Activated naive CD8-positive, alpha-beta T cell treated with anti-CD3 and anti-CD28 coated beads, Interleukin-2, amount 10 ng/mL, durations not matched to agents 7 days and 5 days (primary cell): ENCODE results near the gene ARHGEF40. TPM values are rescaled to one million over a fixed set of nuclear protein-coding genes. Genes with fewer than 3 reads are reported as not detected.

ENCODE experiments used
- ATAC-seq: fragments of 150-1000 bp; cut with Tn5 transposase; one replicate; pipeline ENCODE4 v1.10.0; 2021; ENCODE audit warnings: low read depth, moderate library complexity
- POLR2A ChIA-PET: fragments of 350-600 bp; sonication (Branson Sonifier 250); formaldehyde crosslinking; loops from one replicate; lab custom pipeline; 2021; ENCODE audit warnings: antibody characterized with exemption; lab: Charles Lee
- DNase-seq: peaks from one replicate; pipeline ENCODE4 v3.0.0; 2021
- H3K27ac Mint-ChIP-seq: one replicate; pipeline ENCODE4 v1.8.0; 2022; ENCODE audit warnings: mild to moderate bottlenecking, mixed read lengths
- H3K27me3 Mint-ChIP-seq: one replicate; pipeline ENCODE4 v1.8.0; 2022; ENCODE audit warnings: mild to moderate bottlenecking, moderate library complexity, mixed read lengths
- H3K36me3 Mint-ChIP-seq: one replicate; pipeline ENCODE4 v1.8.0; 2021; ENCODE audit warnings: mild to moderate bottlenecking, mixed read lengths
- H3K4me1 Mint-ChIP-seq: one replicate; pipeline ENCODE4 v1.8.0; 2021; ENCODE audit warnings: mixed read lengths
- H3K4me3 Mint-ChIP-seq: one replicate; pipeline ENCODE4 v1.8.0; 2022; ENCODE audit warnings: mild to moderate bottlenecking, moderate library complexity, mixed read lengths
- H3K9me3 Mint-ChIP-seq: one replicate; pipeline ENCODE4 v1.8.0; 2021; ENCODE audit warnings: mixed read lengths
- total RNA-seq, 2 experiments: library from RNA; stranded (reverse); gene quantifications; one replicate each; pipeline ENCODE4 v1.2.3, GENCODE V29; 2021

The ARHGEF40 gene
- total RNA-seq, result under 1 TPM; 0.20 to 0.28 TPM

DNA sequence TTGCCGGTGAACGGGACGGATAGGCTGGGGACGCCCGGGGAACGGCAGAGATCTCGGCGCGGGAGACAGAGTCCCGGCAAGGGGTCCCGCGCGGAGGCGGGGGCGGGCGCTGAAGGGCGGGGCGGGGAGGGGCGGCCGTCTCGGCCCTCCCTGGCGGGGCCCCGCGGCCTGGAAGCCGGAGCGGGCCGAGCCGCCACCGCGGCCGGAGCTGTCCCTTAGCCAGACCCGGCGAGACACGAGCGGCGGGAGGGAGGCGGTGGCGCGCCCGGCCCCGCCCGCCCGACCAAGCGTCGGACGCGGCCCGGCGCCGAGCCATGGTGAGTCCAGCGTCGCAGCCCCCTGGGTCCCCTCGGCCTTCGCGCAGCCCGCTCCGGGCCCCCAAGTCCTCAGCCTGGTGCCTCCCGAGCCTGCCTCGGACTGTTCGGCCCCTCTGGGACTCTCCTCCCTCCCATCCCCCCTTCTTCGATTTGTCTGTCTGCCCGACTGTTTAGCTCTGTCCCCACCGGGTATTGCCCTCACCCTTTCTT, at the start of gene ARHGEF40:
Gene ARHGEF40, plus strand, starts transcription at position 222 of the 527 bp plus-strand sequence. Its CDS starts 93 bp downstream, at position 315.
- Mint-ChIP-seq H3K4me3 (peak within 1 kb of the TSS; percentile 79), H3K27me3 (peaks cover 70% of the 10 kb centered on the region), H3K36me3 (no peaks in the 10 kb centered on the region), H3K9me3 (no peaks in the 10 kb centered on the region), H3K27ac (no peak within 1 kb of the TSS), H3K4me1 (peaks cover 27% of the 10 kb centered on the region)
- POLR2A ChIA-PET, result interaction anchor here (0.8 to 2.7 kb wide), 4 partner anchors 17 to 49 kb away, joined by 3 to 17 read pairs (median 10); no protein-coding TSS in a partner anchor
- peak; percentile 40 for DNase-seq
- ATAC-seq, result no peak

DNA sequence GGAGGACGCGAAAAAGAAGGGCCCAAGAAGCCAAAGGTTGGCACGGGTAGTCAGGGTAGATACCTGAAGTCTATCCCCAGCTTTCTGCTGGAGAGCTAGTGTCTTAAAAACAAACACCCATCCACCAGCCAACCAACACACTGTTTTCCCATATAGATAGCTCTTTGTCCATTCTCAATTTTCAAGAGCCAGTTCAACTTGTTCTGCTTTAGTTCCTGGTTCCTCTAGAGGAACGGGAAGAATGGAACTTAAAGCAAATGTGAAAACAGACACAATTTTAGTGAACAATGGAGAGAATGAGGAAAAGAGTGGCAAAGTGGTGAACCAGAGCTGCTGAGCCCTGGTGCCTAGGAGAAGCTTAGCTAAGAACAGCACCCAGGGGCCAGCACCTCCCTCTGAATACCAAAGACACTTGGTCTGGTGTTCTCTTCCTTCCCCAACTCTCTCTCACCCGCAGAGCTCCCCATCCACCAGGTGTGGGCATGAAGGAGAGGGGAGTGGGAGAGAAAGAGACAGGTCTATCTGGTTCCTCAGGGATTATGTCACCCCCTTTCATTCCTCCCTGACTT, 49.0 kb upstream of the ARHGEF40 start:
- Mint-ChIP-seq H3K4me3 (no peak overlapping the region), H3K36me3 (no peaks in the 10 kb centered on the region), H3K4me1 (peaks cover 10% of the 10 kb centered on the region), H3K27ac (no peak overlapping the region), H3K27me3 (peaks cover 22% of the 10 kb centered on the region), H3K9me3 (no peaks in the 10 kb centered on the region)
- POLR2A ChIA-PET, result interaction anchor here (1.0 kb wide), 1 partner anchor 50 kb away, joined by 4 read pairs; the partner anchor contains the start of gene ARHGEF40
- DNase-seq, result no peak
- ATAC-seq, result no peak

DNA sequence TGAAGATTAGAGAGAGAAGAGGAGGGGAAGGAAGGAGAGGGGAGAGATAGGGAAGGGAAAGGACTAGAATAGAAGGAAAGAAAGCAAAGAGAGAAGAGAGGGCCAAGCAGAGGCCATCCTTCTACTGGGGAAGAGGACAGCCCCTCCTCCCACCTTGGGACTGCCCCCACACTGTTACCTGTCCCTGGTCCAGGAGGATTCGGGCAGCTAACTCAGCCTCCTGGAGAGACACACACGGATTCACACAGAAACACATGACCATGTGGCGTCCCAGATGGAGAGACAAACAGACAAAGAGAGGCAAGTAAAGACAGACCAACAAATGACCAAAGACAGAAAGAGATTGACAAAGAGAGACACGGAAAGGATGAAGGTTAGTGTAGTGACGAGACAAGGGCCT, 47.4 kb upstream of the ARHGEF40 start:
- Mint-ChIP-seq H3K9me3 (no peaks in the 10 kb centered on the region), H3K27me3 (peaks cover 26% of the 10 kb centered on the region), H3K36me3 (no peaks in the 10 kb centered on the region), H3K4me3 (peak overlapping the region; percentile 1), H3K4me1 (peaks cover 10% of the 10 kb centered on the region), H3K27ac (no peak overlapping the region)
- DNase-seq, result no peak
- POLR2A ChIA-PET, result interaction anchor here (0.7 kb wide), 1 partner anchor 57 kb away, joined by 6 read pairs; no protein-coding TSS in a partner anchor
- ATAC-seq, result no peak

DNA sequence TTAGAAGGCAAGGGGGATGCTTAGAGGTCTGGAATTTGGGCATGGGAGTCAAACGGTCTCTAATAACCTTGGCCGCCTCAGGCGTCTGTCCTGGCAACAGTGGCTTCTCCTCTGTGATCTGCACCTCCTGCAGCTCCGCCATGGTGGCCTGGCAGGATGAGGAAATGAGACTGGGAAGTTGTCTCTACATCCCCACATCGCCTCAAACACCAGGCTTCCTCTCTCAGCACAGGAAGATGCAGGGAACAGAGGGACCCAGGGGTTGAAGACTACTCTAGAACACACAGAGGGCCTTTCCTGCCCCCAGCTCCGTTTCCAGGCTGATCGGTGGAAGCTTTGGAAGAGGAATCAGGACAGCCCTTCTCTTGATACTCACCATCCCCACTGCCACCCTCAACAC, 46.9 kb upstream of the ARHGEF40 start:
- Mint-ChIP-seq H3K27me3 (peaks cover 26% of the 10 kb centered on the region), H3K36me3 (no peaks in the 10 kb centered on the region), H3K27ac (no peak overlapping the region), H3K4me3 (no peak overlapping the region), H3K4me1 (peaks cover 10% of the 10 kb centered on the region), H3K9me3 (no peaks in the 10 kb centered on the region)
- DNase-seq (no peak), ATAC-seq (no peak)
- POLR2A ChIA-PET, result no interaction called here

DNA sequence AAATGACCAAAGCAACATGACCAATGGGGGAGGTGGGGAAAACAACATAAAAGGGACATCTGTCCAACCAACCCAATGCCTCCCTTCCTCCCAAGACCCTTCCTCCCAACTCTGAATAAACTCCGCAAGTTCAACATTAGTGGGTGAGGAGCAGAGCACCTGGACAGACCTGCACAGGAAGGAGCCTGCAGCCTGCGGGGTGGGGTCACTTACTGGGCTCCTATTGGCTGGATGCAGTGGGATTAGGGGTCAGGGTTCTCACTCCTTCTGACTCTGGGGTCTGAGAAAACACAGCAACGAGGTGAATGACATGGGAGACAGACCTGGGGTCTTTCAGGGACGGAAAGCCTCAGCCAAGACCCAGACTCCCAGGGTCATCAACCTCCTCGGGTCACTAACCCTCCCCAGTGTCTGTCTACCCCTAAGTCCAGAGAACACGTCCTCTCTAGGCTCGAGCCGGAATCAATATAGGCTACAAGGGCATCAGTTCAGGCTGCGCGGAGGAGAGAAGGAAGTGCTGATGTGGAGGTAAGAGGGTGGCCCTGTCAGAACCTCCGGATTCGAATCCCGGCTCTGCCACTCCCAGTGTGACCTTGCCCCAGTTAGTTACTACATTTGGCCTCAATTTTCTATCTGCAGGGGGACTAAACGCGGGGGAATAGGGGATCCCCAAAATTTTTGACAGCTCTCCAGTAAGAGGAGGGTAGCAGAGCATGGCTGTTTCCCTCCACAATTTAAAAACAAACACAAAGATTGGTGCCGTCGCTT, 46.1 kb upstream of the ARHGEF40 start:
- no peak for DNase-seq
- Mint-ChIP-seq H3K27me3 (peaks cover 26% of the 10 kb centered on the region), H3K36me3 (no peaks in the 10 kb centered on the region), H3K4me1 (peaks cover 10% of the 10 kb centered on the region), H3K4me3 (peak overlapping the region; percentile 81), H3K9me3 (no peaks in the 10 kb centered on the region), H3K27ac (peak overlapping the region; percentile 9)
- ATAC-seq, result no peak
- POLR2A ChIA-PET, result no interaction called here

DNA sequence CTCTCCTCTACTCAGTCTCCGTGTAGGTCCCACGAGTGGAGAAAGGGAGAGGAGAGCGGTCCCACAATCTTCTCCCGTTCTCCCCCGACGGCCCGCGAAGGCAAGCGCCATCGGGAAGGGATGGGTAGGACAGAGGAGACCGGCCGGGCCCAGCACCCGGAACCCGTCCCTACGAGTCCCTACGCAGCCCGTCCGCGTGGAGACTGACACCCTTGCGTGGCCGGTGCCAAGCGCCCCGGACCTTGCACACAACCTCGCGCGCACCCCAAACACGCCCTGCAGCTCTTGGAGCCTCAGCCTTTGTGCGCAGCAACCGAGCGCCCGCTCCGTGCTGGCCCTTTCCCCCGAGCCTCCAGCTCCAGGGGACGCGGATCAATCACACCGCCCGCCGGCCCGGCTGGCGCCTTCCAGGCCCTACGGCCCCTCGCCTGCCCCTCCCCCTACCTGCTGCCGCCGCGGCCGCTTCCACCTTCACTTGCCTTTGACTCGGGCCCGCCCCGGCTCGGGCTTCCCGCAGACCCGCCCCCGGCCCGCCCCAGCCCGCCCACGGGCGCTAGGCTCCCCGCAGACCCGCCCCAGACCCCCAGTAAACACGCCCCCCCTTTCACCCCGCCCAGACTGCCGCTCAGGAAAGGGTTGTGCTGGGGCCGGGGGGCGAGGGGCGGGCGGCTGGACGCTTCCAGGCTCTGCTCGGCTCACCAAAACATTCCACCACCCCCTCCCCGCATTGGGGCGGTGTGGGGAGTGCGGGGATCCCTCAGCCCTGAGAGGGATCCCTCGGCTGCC, 45.3 kb upstream of the ARHGEF40 start, which contains the start of gene NDRG2:
Gene NDRG2, minus strand, starts transcription at position 477 of the 786 bp plus-strand sequence. CDS start 1,746 bp downstream, outside the sequence.
- POLR2A ChIA-PET, result no interaction called here
- H3K27ac Mint-ChIP-seq, result peak within 1 kb of the TSS; percentile 9
- H3K4me1 Mint-ChIP-seq, result peaks cover 10% of the 10 kb centered on the region
- peak within 1 kb of the TSS; percentile 81 for H3K4me3 Mint-ChIP-seq
- ATAC-seq (peak; percentile 79), DNase-seq (peak; percentile 77)
- H3K9me3 Mint-ChIP-seq, result no peaks in the 10 kb centered on the region
- peaks cover 26% of the 10 kb centered on the region for H3K27me3 Mint-ChIP-seq
- no peaks in the 10 kb centered on the region for H3K36me3 Mint-ChIP-seq

DNA sequence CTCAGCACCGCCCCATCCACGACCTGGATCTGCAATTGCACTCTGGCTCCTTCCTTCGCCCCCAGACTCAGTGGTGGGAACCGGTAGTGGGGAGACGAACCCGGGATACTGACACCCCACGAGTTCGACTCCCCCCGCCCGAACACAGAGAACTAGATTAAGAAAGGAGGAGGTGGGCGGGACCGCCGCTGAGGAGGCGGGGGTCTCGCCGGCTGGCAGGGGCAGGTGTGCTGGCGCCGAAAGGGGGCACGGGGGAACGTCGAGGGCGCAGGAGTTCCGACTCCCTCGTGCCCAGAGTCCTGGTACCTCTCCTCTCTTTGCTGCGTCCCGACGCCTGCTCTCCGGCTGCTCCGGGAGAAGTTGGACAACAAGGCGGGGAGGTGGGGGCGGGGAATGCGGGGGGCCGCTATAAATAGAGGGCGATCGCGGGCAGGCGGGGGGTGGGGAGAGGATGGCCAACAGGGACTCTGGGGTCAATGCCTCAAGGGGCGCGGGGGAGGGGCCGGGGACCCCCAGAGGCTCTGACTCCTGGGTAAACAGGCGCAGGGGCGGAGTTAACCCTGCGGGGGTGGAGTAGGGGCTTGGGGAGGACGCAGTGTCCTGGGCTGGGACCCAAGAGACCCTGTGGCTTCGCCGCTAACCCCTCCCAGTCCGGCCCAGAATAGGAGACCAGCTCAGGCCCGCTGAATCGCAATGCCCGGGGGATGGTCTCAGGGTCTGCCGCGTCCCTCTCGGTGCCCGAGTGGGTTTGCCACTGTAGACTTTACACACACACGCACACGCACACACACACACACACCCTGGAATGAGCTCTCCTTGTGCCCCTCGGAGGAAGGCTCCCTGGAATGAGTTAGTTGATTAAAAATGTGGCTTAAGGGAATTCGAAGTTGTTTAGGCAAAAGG, 44.5 kb upstream of the ARHGEF40 start:
- Mint-ChIP-seq H3K27ac (no peak overlapping the region), H3K36me3 (no peaks in the 10 kb centered on the region), H3K9me3 (no peaks in the 10 kb centered on the region), H3K27me3 (peaks cover 26% of the 10 kb centered on the region), H3K4me3 (peak overlapping the region; percentile 75), H3K4me1 (peaks cover 10% of the 10 kb centered on the region)
- DNase-seq (no peak), ATAC-seq (no peak)
- POLR2A ChIA-PET, result no interaction called here

DNA sequence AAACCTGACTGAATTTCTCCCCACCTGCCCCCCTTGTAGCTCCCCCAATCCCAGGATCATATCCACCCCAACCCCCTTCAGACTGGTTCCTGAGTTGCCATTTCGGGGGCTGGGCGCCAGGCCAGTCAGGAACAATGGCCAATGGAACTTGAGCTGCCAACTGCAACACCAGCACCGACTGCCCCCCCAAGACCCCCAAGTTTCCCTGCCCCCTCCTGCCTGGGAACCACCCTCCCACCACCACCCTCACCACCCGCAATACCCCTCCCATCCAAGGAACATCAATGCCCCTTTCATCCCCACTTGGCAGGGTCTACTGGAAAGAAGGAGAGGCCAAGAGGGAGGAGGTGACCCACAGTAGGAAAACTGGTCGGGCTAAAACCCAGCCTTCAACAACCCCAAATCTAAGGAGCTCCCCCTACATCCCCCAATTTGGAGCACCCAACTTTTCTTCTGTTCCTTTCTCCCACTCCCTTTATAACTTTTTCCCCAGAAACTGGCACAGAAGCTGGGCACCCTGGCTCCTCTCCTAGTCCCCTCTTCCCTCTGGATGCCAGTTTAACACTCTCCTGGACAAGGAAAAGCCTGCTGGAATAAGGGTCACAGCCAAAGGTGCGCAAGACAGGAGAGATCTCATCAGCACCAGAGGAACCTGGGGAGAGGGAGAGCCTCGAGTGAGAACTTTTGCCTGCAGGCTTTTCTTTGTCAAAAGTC, 43.7 kb upstream of the ARHGEF40 start:
- ATAC-seq, result no peak
- POLR2A ChIA-PET, result no interaction called here
- Mint-ChIP-seq H3K4me3 (peak overlapping the region; percentile 28), H3K27me3 (peaks cover 26% of the 10 kb centered on the region), H3K9me3 (no peaks in the 10 kb centered on the region), H3K36me3 (no peaks in the 10 kb centered on the region), H3K4me1 (peaks cover 10% of the 10 kb centered on the region), H3K27ac (no peak overlapping the region)
- no peak for DNase-seq

DNA sequence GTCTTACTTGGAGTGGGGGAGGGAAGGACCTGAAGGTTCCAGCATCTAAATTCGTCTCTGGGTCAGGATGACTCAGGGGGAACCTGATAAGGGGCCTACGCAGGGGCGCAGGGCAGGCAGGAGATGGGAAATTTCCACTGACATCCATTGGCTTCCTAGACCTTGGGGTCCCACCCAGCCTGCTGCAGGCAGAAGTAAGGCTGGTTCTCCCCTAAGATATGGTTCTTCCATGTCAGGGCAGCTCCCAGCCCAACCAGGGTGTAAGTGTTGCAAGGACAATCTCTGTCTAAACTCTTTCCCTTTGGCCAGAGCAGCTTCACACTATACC, 43.2 kb upstream of the ARHGEF40 start:
- Mint-ChIP-seq H3K27ac (no peak overlapping the region), H3K4me1 (peaks cover 10% of the 10 kb centered on the region), H3K9me3 (no peaks in the 10 kb centered on the region), H3K36me3 (no peaks in the 10 kb centered on the region), H3K27me3 (peaks cover 26% of the 10 kb centered on the region), H3K4me3 (no peak overlapping the region)
- POLR2A ChIA-PET, result no interaction called here
- ATAC-seq (no peak), DNase-seq (no peak)

DNA sequence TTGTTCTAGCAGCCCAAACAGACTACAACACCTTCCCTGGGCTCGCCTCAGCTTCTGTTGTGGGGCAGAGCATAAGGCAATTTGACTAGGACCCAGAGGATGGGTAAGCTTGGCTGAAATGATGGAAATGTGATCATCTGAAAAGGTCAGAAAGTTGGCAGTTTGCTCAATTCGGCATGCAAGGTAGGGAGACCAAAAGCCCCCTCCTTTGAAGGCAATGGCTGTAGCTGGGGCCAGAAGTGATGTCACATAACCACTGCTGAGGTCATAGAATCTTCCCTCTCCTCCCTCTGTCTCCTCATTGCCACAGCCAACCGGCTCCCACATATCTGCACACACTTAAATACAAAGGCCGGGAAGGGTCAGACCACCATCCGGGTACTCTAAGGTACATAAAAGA, 40.2 kb upstream of the ARHGEF40 start, which contains the start of gene TPPP2:
Gene TPPP2, plus strand, starts transcription at position 301 of the 400 bp plus-strand sequence. CDS start 365 bp downstream, outside the sequence.
- DNase-seq, result no peak
- H3K27me3 Mint-ChIP-seq, result peaks cover 8% of the 10 kb centered on the region
- POLR2A ChIA-PET, result no interaction called here
- no peak within 1 kb of the TSS for H3K27ac Mint-ChIP-seq
- no peak for ATAC-seq
- no peaks in the 10 kb centered on the region for H3K36me3 Mint-ChIP-seq
- H3K4me3 Mint-ChIP-seq, result no peak within 1 kb of the TSS
- H3K9me3 Mint-ChIP-seq, result no peaks in the 10 kb centered on the region
- peaks cover 2% of the 10 kb centered on the region for H3K4me1 Mint-ChIP-seq

DNA sequence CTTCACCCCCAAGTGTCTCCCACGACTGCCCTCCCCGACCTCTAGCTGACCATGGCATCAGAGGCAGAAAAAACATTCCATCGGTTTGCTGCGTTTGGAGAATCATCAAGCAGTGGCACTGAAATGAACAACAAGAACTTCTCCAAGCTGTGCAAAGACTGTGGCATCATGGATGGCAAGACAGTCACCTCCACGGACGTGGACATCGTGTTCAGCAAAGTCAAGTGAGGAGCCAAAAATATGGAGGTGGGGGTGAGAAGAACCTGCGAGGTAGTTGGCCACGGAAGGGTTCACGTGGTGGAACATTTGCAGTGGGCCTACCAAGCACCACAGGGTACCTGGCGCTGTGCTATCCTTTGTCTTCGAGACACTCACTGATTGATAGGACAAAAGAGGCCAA, 39.6 kb upstream of the ARHGEF40 start:
- no peaks in the 10 kb centered on the region for H3K36me3 Mint-ChIP-seq
- DNase-seq (no peak), ATAC-seq (no peak)
- H3K27ac Mint-ChIP-seq, result no peak overlapping the region
- no peak overlapping the region for H3K4me3 Mint-ChIP-seq
- H3K27me3 Mint-ChIP-seq, result peaks cover 6% of the 10 kb centered on the region
- H3K9me3 Mint-ChIP-seq, result no peaks in the 10 kb centered on the region
- POLR2A ChIA-PET, result no interaction called here
- no peaks in the 10 kb centered on the region for H3K4me1 Mint-ChIP-seq
